PC-3 (cell line): ENCODE data around the gene LTBP3.

ENCODE experiments used
- EZH2 ChIP-seq: fragments of 300-600 bp; sonication (generic); IDR thresholded peaks from one replicate; pipeline ENCODE4 v1.6.1; 2017; ENCODE audit warnings: antibody characterized with exemption, mild to moderate bottlenecking, low read length; ENCODE audit not compliant: unreplicated experiment
- TF ChIP-seq, protein P1 (sequence below): fragments of 300-600 bp; sonication (generic); conservative IDR thresholded peaks from 2 replicates; pipeline ENCODE4 v1.5.1; 2017; ENCODE audit warnings: antibody characterized with exemption, low read depth, mild to moderate bottlenecking, low read length

GRCh38 chr11:65537296-65537597 is 20.9 kb downstream of the LTBP3 start:
- TF ChIP-seq, protein P1, sequence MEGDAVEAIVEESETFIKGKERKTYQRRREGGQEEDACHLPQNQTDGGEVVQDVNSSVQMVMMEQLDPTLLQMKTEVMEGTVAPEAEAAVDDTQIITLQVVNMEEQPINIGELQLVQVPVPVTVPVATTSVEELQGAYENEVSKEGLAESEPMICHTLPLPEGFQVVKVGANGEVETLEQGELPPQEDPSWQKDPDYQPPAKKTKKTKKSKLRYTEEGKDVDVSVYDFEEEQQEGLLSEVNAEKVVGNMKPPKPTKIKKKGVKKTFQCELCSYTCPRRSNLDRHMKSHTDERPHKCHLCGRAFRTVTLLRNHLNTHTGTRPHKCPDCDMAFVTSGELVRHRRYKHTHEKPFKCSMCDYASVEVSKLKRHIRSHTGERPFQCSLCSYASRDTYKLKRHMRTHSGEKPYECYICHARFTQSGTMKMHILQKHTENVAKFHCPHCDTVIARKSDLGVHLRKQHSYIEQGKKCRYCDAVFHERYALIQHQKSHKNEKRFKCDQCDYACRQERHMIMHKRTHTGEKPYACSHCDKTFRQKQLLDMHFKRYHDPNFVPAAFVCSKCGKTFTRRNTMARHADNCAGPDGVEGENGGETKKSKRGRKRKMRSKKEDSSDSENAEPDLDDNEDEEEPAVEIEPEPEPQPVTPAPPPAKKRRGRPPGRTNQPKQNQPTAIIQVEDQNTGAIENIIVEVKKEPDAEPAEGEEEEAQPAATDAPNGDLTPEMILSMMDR: no peak
- no peak for TF ChIP-seq EZH2
